Measurements from ENCODE around the gene MPRIP. TPM values are rescaled to one million over a fixed set of nuclear protein-coding genes. Genes with fewer than 3 reads are reported as not detected.

MPRIP gene
- polyA plus RNA-seq, 1 donor (not counting 4 experiments of a cell fraction or from before 2014, with no cell fraction given) = 113 TPM

- H3K9me1 ChIP-seq (ENCODE audit: control insufficient read depth, extremely low read depth, insufficient read depth, low read length) = peaks cover 19% of the 10 kb centered on the region
- no peak overlapping the region for H3K9ac ChIP-seq (ENCODE audit: control insufficient read depth, extremely low read depth, insufficient read depth, low read length)
- H3K79me2 ChIP-seq (ENCODE audit: control insufficient read depth, insufficient read depth, low read length) = peaks cover 100% of the 10 kb centered on the region
- H3K4me2 ChIP-seq (ENCODE audit: control insufficient read depth, extremely low read depth, insufficient read depth, low read depth, low read length) = no peak overlapping the region
- H3K9me3 ChIP-seq (ENCODE audit: control insufficient read depth, low read depth, low read length) = no peaks in the 10 kb centered on the region
- H2AFZ ChIP-seq (ENCODE audit: control insufficient read depth, low read length) = no peak overlapping the region
- DNase-seq (ENCODE audit: low read depth, low spot score) (no peak), FAIRE-seq (no peak)
- no peak overlapping the region for H3K4me3 ChIP-seq (ENCODE audit: control insufficient read depth in 2 of 3, extremely low read depth in 1 of 3, insufficient read depth in 2 of 3, low read depth in 1 of 3, low read length in 3 of 3)
- H4K20me1 ChIP-seq (ENCODE audit: control insufficient read depth, extremely low read depth, insufficient read depth, low read length) = peaks cover 30% of the 10 kb centered on the region
- H3K27me3 ChIP-seq (ENCODE audit: control insufficient read depth, extremely low read depth, insufficient read depth, low read length) = no peaks in the 10 kb centered on the region
- H3K4me1 ChIP-seq (ENCODE audit: control insufficient read depth, extremely low read depth, insufficient read depth, low read length) = peaks cover 32% of the 10 kb centered on the region
- TF ChIP-seq, protein P1, sequence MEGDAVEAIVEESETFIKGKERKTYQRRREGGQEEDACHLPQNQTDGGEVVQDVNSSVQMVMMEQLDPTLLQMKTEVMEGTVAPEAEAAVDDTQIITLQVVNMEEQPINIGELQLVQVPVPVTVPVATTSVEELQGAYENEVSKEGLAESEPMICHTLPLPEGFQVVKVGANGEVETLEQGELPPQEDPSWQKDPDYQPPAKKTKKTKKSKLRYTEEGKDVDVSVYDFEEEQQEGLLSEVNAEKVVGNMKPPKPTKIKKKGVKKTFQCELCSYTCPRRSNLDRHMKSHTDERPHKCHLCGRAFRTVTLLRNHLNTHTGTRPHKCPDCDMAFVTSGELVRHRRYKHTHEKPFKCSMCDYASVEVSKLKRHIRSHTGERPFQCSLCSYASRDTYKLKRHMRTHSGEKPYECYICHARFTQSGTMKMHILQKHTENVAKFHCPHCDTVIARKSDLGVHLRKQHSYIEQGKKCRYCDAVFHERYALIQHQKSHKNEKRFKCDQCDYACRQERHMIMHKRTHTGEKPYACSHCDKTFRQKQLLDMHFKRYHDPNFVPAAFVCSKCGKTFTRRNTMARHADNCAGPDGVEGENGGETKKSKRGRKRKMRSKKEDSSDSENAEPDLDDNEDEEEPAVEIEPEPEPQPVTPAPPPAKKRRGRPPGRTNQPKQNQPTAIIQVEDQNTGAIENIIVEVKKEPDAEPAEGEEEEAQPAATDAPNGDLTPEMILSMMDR (optimal IDR thresholded peaks at IDR 0.05 in 1 of 3, IDR thresholded peaks at IDR 0.05 in 1 of 3, conservative IDR thresholded peaks at IDR 0.05 in 1 of 3; ENCODE audit: extremely low read depth in 1 of 3, insufficient read depth in 2 of 3, low read length in 3 of 3) = no peak
- TF ChIP-seq EZH2 (IDR thresholded peaks at IDR 0.05; ENCODE audit: low read length) = no peak
- dilution Hi-C loops (cut with MboI; ENCODE audit: extremely low pct_ligation_motif_present, low sequenced_read_pairs) = no loop called here
- H3K36me3 ChIP-seq (ENCODE audit: control insufficient read depth in 2 of 2, extremely low read depth in 1 of 2, insufficient read depth in 2 of 2, low read length in 2 of 2) = peaks cover 20 to 22% of the 10 kb centered on the region in 2 experiments
- H3K27ac ChIP-seq (ENCODE audit: control insufficient read depth, insufficient read depth, low read length) = no peak overlapping the region
Measured at GRCh38 chr17:17060001-17060922, 18.0 kb downstream of the MPRIP start.

DNA sequence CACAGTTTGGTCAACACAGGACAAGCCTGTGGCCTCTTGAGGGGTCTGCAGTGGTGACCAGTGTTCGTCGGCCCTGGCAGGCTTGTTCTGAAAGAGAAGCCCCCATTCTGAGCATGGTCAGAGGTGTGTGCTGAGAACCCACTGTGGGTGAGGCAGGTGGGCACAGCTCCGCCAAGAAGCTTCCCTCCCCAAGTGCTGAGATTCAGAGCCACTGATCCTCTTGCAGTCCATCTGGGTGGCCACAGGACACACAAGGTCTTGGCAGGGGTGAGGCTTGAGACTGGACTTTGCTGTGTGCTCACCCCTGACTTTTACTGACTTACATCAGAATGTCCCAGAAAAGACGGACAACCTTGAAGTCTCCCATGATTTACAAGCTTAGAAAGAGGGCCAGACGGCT is 18.7 kb downstream of the MPRIP start:
- FAIRE-seq (no peak), DNase-seq (ENCODE audit: low read depth, low spot score) (no peak)
- peaks cover 25% of the 10 kb centered on the region for H3K4me1 ChIP-seq (ENCODE audit: control insufficient read depth, extremely low read depth, insufficient read depth, low read length)
- H3K79me2 ChIP-seq (ENCODE audit: control insufficient read depth, insufficient read depth, low read length) = peaks cover 100% of the 10 kb centered on the region
- peaks cover 30% of the 10 kb centered on the region for H4K20me1 ChIP-seq (ENCODE audit: control insufficient read depth, extremely low read depth, insufficient read depth, low read length)
- peaks cover 20 to 22% of the 10 kb centered on the region in 2 experiments for H3K36me3 ChIP-seq (ENCODE audit: control insufficient read depth in 2 of 2, extremely low read depth in 1 of 2, insufficient read depth in 2 of 2, low read length in 2 of 2)
- H3K9ac ChIP-seq (ENCODE audit: control insufficient read depth, extremely low read depth, insufficient read depth, low read length) = no peak overlapping the region
- TF ChIP-seq, protein P1 (optimal IDR thresholded peaks at IDR 0.05 in 1 of 3, IDR thresholded peaks at IDR 0.05 in 1 of 3, conservative IDR thresholded peaks at IDR 0.05 in 1 of 3; ENCODE audit: extremely low read depth in 1 of 3, insufficient read depth in 2 of 3, low read length in 3 of 3) = no peak
- no peak for TF ChIP-seq EZH2 (IDR thresholded peaks at IDR 0.05; ENCODE audit: low read length)
- no peak overlapping the region for H3K4me3 ChIP-seq (ENCODE audit: control insufficient read depth in 2 of 3, extremely low read depth in 1 of 3, insufficient read depth in 2 of 3, low read depth in 1 of 3, low read length in 3 of 3)
- no peaks in the 10 kb centered on the region for H3K27me3 ChIP-seq (ENCODE audit: control insufficient read depth, extremely low read depth, insufficient read depth, low read length)
- no peak overlapping the region for H2AFZ ChIP-seq (ENCODE audit: control insufficient read depth, low read length)
- no peak overlapping the region for H3K27ac ChIP-seq (ENCODE audit: control insufficient read depth, insufficient read depth, low read length)
- H3K9me3 ChIP-seq (ENCODE audit: control insufficient read depth, low read depth, low read length) = no peaks in the 10 kb centered on the region
- no peak overlapping the region for H3K4me2 ChIP-seq (ENCODE audit: control insufficient read depth, extremely low read depth, insufficient read depth, low read depth, low read length)
- peaks cover 19% of the 10 kb centered on the region for H3K9me1 ChIP-seq (ENCODE audit: control insufficient read depth, extremely low read depth, insufficient read depth, low read length)
- dilution Hi-C loops (cut with MboI; ENCODE audit: extremely low pct_ligation_motif_present, low sequenced_read_pairs) = no loop called here
